ENCODE measurements around the gene FSD1L.

Gene FSD1L

GRCh38 chr9:105449081-105449480, 1.2 kb downstream of the FSD1L start:
- H3K4me3 ChIP-seq, result peak overlapping the region; percentile 86
- H3K27ac ChIP-seq, result no peak overlapping the region
- H4K20me1 ChIP-seq, result no peaks in the 10 kb centered on the region
- no peaks in the 10 kb centered on the region for H3K27me3 ChIP-seq
- no peaks in the 10 kb centered on the region for H3K9me3 ChIP-seq
- H3K4me1 ChIP-seq, result peaks cover 25% of the 10 kb centered on the region
- no peaks in the 10 kb centered on the region for H3K36me3 ChIP-seq
- H3K4me2 ChIP-seq, result peak overlapping the region; percentile 92
- H3K9ac ChIP-seq, result no peak overlapping the region
- TF ChIP-seq Cebpa-rat (IDR thresholded peaks at IDR 0.05), result no peak

- TF ChIP-seq Cebpa-rat (IDR thresholded peaks at IDR 0.05), result no peak
- H3K27me3 ChIP-seq, result no peaks in the 10 kb centered on the region
- H4K20me1 ChIP-seq, result no peaks in the 10 kb centered on the region
- peaks cover 8% of the 10 kb centered on the region for H3K9me3 ChIP-seq
- H3K4me2 ChIP-seq, result no peak overlapping the region
- no peak overlapping the region for H3K4me3 ChIP-seq
- H3K9ac ChIP-seq, result no peak overlapping the region
- H3K27ac ChIP-seq, result no peak overlapping the region
- 0 out of 2 replicates have a peak, but pooled peaks cover 1% of the 10 kb centered on the region for H3K36me3 ChIP-seq
- peaks cover 22% of the 10 kb centered on the region for H3K4me1 ChIP-seq
Measured at GRCh38 chr9:105452185-105452584, 4.4 kb downstream of the FSD1L start.

- Histone ChIP-seq H3K4me3 (no peak overlapping the region), H3K9me3 (peaks cover 33% of the 10 kb centered on the region), H3K4me1 (0 out of 2 replicates have a peak, but pooled peaks cover 4% of the 10 kb centered on the region), H4K20me1 (no peaks in the 10 kb centered on the region), H3K27ac (no peak overlapping the region), H3K36me3 (peaks cover 16% of the 10 kb centered on the region), H3K27me3 (no peaks in the 10 kb centered on the region), H3K9ac (no peak overlapping the region), H3K4me2 (no peak overlapping the region)
- TF ChIP-seq Cebpa-rat (IDR thresholded peaks at IDR 0.05), result no peak
Measured at GRCh38 chr9:105455836-105456475, 8.1 kb downstream of the FSD1L start.

GRCh38 chr9:105457560-105458294, 9.9 kb downstream of the FSD1L start:
- Histone ChIP-seq H3K36me3 (peaks cover 16% of the 10 kb centered on the region), H3K4me3 (peak overlapping the region; percentile 1; the same call in 1 of the 2 replicates), H3K27ac (no peak overlapping the region), H3K4me1 (no peaks in the 10 kb centered on the region), H3K9me3 (peaks cover 33% of the 10 kb centered on the region), H3K27me3 (no peaks in the 10 kb centered on the region), H3K9ac (no peak overlapping the region), H4K20me1 (no peaks in the 10 kb centered on the region), H3K4me2 (no peak overlapping the region)
- TF ChIP-seq Cebpa-rat (IDR thresholded peaks at IDR 0.05), result no peak

- no peaks in the 10 kb centered on the region for H3K4me1 ChIP-seq
- H3K4me2 ChIP-seq, result no peak overlapping the region
- H3K4me3 ChIP-seq, result peak overlapping the region; percentile 1; the same call in 1 of the 2 replicates
- H3K27ac ChIP-seq, result no peak overlapping the region
- H3K9me3 ChIP-seq, result peaks cover 33% of the 10 kb centered on the region
- peaks cover 16% of the 10 kb centered on the region for H3K36me3 ChIP-seq
- H3K9ac ChIP-seq, result no peak overlapping the region
- TF ChIP-seq Cebpa-rat (IDR thresholded peaks at IDR 0.05), result no peak
- H4K20me1 ChIP-seq, result no peaks in the 10 kb centered on the region
- no peaks in the 10 kb centered on the region for H3K27me3 ChIP-seq
Measured at GRCh38 chr9:105458404-105458803, 10.6 kb downstream of the FSD1L start.

GRCh38 chr9:105459336-105459735, 11.5 kb downstream of the FSD1L start:
- peaks cover 33% of the 10 kb centered on the region for H3K9me3 ChIP-seq
- peaks cover 16% of the 10 kb centered on the region for H3K36me3 ChIP-seq
- H3K27me3 ChIP-seq, result no peaks in the 10 kb centered on the region
- no peak overlapping the region for H3K4me3 ChIP-seq
- no peaks in the 10 kb centered on the region for H3K4me1 ChIP-seq
- TF ChIP-seq Cebpa-rat (IDR thresholded peaks at IDR 0.05), result no peak
- H3K9ac ChIP-seq, result no peak overlapping the region
- H3K27ac ChIP-seq, result no peak overlapping the region
- H4K20me1 ChIP-seq, result no peaks in the 10 kb centered on the region
- no peak overlapping the region for H3K4me2 ChIP-seq

- no peak for TF ChIP-seq Cebpa-rat (IDR thresholded peaks at IDR 0.05)
- H3K4me2 ChIP-seq, result no peak overlapping the region
- H3K36me3 ChIP-seq, result peaks cover 32% of the 10 kb centered on the region
- H3K4me3 ChIP-seq, result no peak overlapping the region
- H3K4me1 ChIP-seq, result no peaks in the 10 kb centered on the region
- H3K9ac ChIP-seq, result no peak overlapping the region
- H3K9me3 ChIP-seq, result no peaks in the 10 kb centered on the region
- H3K27me3 ChIP-seq, result no peaks in the 10 kb centered on the region
- H3K27ac ChIP-seq, result no peak overlapping the region
- no peaks in the 10 kb centered on the region for H4K20me1 ChIP-seq
Measured at GRCh38 chr9:105466898-105467455, 19.1 kb downstream of the FSD1L start.

- Histone ChIP-seq H3K27ac (no peak overlapping the region), H3K27me3 (no peaks in the 10 kb centered on the region), H3K4me3 (no peak overlapping the region), H3K9ac (no peak overlapping the region), H3K36me3 (peaks cover 32% of the 10 kb centered on the region), H4K20me1 (no peaks in the 10 kb centered on the region), H3K9me3 (no peaks in the 10 kb centered on the region), H3K4me2 (no peak overlapping the region), H3K4me1 (no peaks in the 10 kb centered on the region)
- no peak for TF ChIP-seq Cebpa-rat (IDR thresholded peaks at IDR 0.05)
Measured at GRCh38 chr9:105468875-105469274, 21.0 kb downstream of the FSD1L start.

- H4K20me1 ChIP-seq, result no peaks in the 10 kb centered on the region
- no peak overlapping the region for H3K4me3 ChIP-seq
- H3K4me1 ChIP-seq, result no peaks in the 10 kb centered on the region
- H3K27me3 ChIP-seq, result no peaks in the 10 kb centered on the region
- no peaks in the 10 kb centered on the region for H3K9me3 ChIP-seq
- peaks cover 19% of the 10 kb centered on the region for H3K36me3 ChIP-seq
- H3K4me2 ChIP-seq, result no peak overlapping the region
- H3K27ac ChIP-seq, result no peak overlapping the region
- no peak overlapping the region for H3K9ac ChIP-seq
- no peak for TF ChIP-seq Cebpa-rat (IDR thresholded peaks at IDR 0.05)
Measured at GRCh38 chr9:105473221-105473620, 25.4 kb downstream of the FSD1L start.

GRCh38 chr9:105475302-105475701, 27.5 kb downstream of the FSD1L start:
- H3K9me3 ChIP-seq, result no peaks in the 10 kb centered on the region
- no peak overlapping the region for H3K4me3 ChIP-seq
- TF ChIP-seq Cebpa-rat (IDR thresholded peaks at IDR 0.05), result no peak
- no peaks in the 10 kb centered on the region for H4K20me1 ChIP-seq
- no peaks in the 10 kb centered on the region for H3K27me3 ChIP-seq
- H3K4me2 ChIP-seq, result no peak overlapping the region
- H3K9ac ChIP-seq, result no peak overlapping the region
- H3K4me1 ChIP-seq, result no peaks in the 10 kb centered on the region
- peaks cover 7% of the 10 kb centered on the region for H3K36me3 ChIP-seq
- no peak overlapping the region for H3K27ac ChIP-seq

Data from BLaER1 (cell line).